Upper lobe of right lung (tissue), 1 donor: ENCODE results near the gene OXGR1. TPM values are rescaled to one million over a fixed set of nuclear protein-coding genes. Genes with fewer than 3 reads are reported as not detected.
"Not testable (repeated sequence)": the region's sequence is repeated elsewhere in the genome, so short reads cannot be mapped to it uniquely, and the experiment has no call there.

ENCODE experiments used
- ATAC-seq: fragments of 200-7000 bp; cut with Tn5 transposase; one replicate; pipeline ENCODE4 v1.9.1; 2020; ENCODE audit warnings: mild to moderate bottlenecking, moderate library complexity
- DNase-seq: peaks from one replicate; pipeline ENCODE4 v3.0.0-alpha.2; 2020
- H3K27ac ChIP-seq: fragments of 200-600 bp; one replicate; pipeline ENCODE4 v1.8.0; 2022
- H3K27me3 ChIP-seq: fragments of 200-600 bp; one replicate; pipeline ENCODE4 v1.8.0; 2022; ENCODE audit warnings: mild to moderate bottlenecking
- H3K36me3 ChIP-seq: fragments of 200-600 bp; one replicate; pipeline ENCODE4 v1.8.0; 2022
- H3K4me1 ChIP-seq: fragments of 200-600 bp; one replicate; pipeline ENCODE4 v1.8.0; 2022
- H3K4me3 ChIP-seq: fragments of 200-600 bp; one replicate; pipeline ENCODE4 v1.8.0; 2022; ENCODE audit warnings: mild to moderate bottlenecking
- H3K9me3 ChIP-seq: fragments of 200-600 bp; one replicate; pipeline ENCODE4 v1.8.0; 2022
- CTCF ChIP-seq: fragments of 200-600 bp; IDR thresholded peaks from one replicate; pipeline ENCODE4 v1.8.0; 2022; ENCODE audit warnings: antibody characterized with exemption
- intact Hi-C: fragments of 100-400 bp; cut with DNase I; formaldehyde crosslinking; loops from one replicate; pipeline ENCODE4 v1.11.0; 2022
- total RNA-seq: library from RNA; stranded (reverse); fragmentation: NEBNext Ultra II Directional; extraction: Animal tissue kit (Norgen Biotek cat#: 25700); gene quantifications from one replicate; pipeline ENCODE4 v1.2.1, GENCODE V29; 2021
- donor health status: DM: no; HTN: yes; CAD: no; lungs with severe emphysema.

Gene OXGR1
- total RNA-seq, 1 donor from 2014 or later = 0.55 TPM

- no peaks in the 10 kb centered on the region for H3K9me3 ChIP-seq
- no peak overlapping the region for H3K4me3 ChIP-seq
- H3K27ac ChIP-seq = no peak overlapping the region
- DNase-seq = no peak
- intact Hi-C loops = no loop called here
- no peak for TF ChIP-seq CTCF
- H3K27me3 ChIP-seq = peaks cover 6% of the 10 kb centered on the region
- H3K36me3 ChIP-seq = no peaks in the 10 kb centered on the region
- no peak for ATAC-seq
- H3K4me1 ChIP-seq = no peaks in the 10 kb centered on the region
These were observed 32.4 kb upstream of the OXGR1 start for GRCh38 chr13:97026531-97027161.

- H3K27me3 ChIP-seq, H3K4me1 ChIP-seq, H3K4me3 ChIP-seq, intact Hi-C loops, DNase-seq, H3K27ac ChIP-seq, ATAC-seq, H3K36me3 ChIP-seq, H3K9me3 ChIP-seq: not testable (repeated sequence)
These were observed 29.5 kb upstream of the OXGR1 start for GRCh38 chr13:97023812-97024211.

GRCh38 chr13:97023117-97023516, 28.8 kb upstream of the OXGR1 start:
- DNase-seq = no peak
- no peak for TF ChIP-seq CTCF
- no peak for ATAC-seq
- Histone ChIP-seq H3K27ac (no peak overlapping the region), H3K4me1 (no peaks in the 10 kb centered on the region), H3K36me3 (no peaks in the 10 kb centered on the region), H3K9me3 (no peaks in the 10 kb centered on the region), H3K27me3 (peaks cover 6% of the 10 kb centered on the region), H3K4me3 (no peak overlapping the region)
- intact Hi-C loops = no loop called here

- no peak for TF ChIP-seq CTCF
- ATAC-seq = no peak
- Histone ChIP-seq H3K36me3 (no peaks in the 10 kb centered on the region), H3K27me3 (peaks cover 6% of the 10 kb centered on the region), H3K9me3 (no peaks in the 10 kb centered on the region), H3K4me1 (no peaks in the 10 kb centered on the region), H3K27ac (no peak overlapping the region), H3K4me3 (no peak overlapping the region)
- intact Hi-C loops = no loop called here
- no peak for DNase-seq
These were observed 27.0 kb upstream of the OXGR1 start for GRCh38 chr13:97021241-97021640.

- no peaks in the 10 kb centered on the region for H3K9me3 ChIP-seq
- peaks cover 6% of the 10 kb centered on the region for H3K27me3 ChIP-seq
- no peak overlapping the region for H3K27ac ChIP-seq
- no peaks in the 10 kb centered on the region for H3K4me1 ChIP-seq
- DNase-seq (no peak), ATAC-seq (no peak)
- no peak overlapping the region for H3K4me3 ChIP-seq
- intact Hi-C loops = no loop called here
- H3K36me3 ChIP-seq = no peaks in the 10 kb centered on the region
- TF ChIP-seq CTCF = no peak
These were observed 26.5 kb upstream of the OXGR1 start for GRCh38 chr13:97020689-97021240.

- intact Hi-C loops = no loop called here
- no peak overlapping the region for H3K27ac ChIP-seq
- H3K4me1 ChIP-seq = no peaks in the 10 kb centered on the region
- no peak overlapping the region for H3K4me3 ChIP-seq
- DNase-seq = no peak
- no peaks in the 10 kb centered on the region for H3K36me3 ChIP-seq
- no peak for TF ChIP-seq CTCF
- ATAC-seq = no peak
- peaks cover 6% of the 10 kb centered on the region for H3K27me3 ChIP-seq
- no peaks in the 10 kb centered on the region for H3K9me3 ChIP-seq
These were observed 25.9 kb upstream of the OXGR1 start for GRCh38 chr13:97020194-97020593.
